ENCODE data around the gene TRIM34.
"Not testable (repeated sequence)": the region's sequence is repeated elsewhere in the genome, so short reads cannot be mapped to it uniquely, and the experiment has no call there.

The TRIM34 gene

GRCh38 chr11:5620651-5621521, 3.9 kb upstream of the TRIM34 start:
- no peak for DNase-seq (ENCODE audit: low read depth)

- DNase-seq (ENCODE audit: low read depth), result no peak
Observed at GRCh38 chr11:5621580-5621979, 3.2 kb upstream of the TRIM34 start.

GRCh38 chr11:5622802-5623201, 2.0 kb upstream of the TRIM34 start:
- DNase-seq (ENCODE audit: low read depth), result no peak

GRCh38 chr11:5625281-5625680, 480 bp downstream of the TRIM34 start:
- DNase-seq (ENCODE audit: low read depth), result no peak

GRCh38 chr11:5626196-5626595, 1.4 kb downstream of the TRIM34 start:
- no peak for DNase-seq (ENCODE audit: low read depth)

- no peak for DNase-seq (ENCODE audit: low read depth)
Observed at GRCh38 chr11:5631417-5631816, 6.6 kb downstream of the TRIM34 start.

- DNase-seq (ENCODE audit: low read depth), result no peak
Observed at GRCh38 chr11:5631969-5632635, 7.3 kb downstream of the TRIM34 start.

- no peak for DNase-seq (ENCODE audit: low read depth)
Observed at GRCh38 chr11:5639953-5640352, 15.2 kb downstream of the TRIM34 start.

GRCh38 chr11:5643585-5643984, 18.8 kb downstream of the TRIM34 start:
- no peak for DNase-seq (ENCODE audit: low read depth)

- DNase-seq (ENCODE audit: low read depth), result no peak
Observed at GRCh38 chr11:5646139-5646538, 21.3 kb downstream of the TRIM34 start.

GRCh38 chr11:5655474-5655873, 30.7 kb downstream of the TRIM34 start:
- DNase-seq (ENCODE audit: low read depth), result no peak

- DNase-seq (ENCODE audit: low read depth), result not testable (repeated sequence)
Observed at GRCh38 chr11:5656956-5657355, 32.2 kb downstream of the TRIM34 start.

GRCh38 chr11:5658318-5658717, 33.5 kb downstream of the TRIM34 start:
- DNase-seq (ENCODE audit: low read depth), result no peak

- no peak for DNase-seq (ENCODE audit: low read depth)
Observed at GRCh38 chr11:5663511-5663910, 38.7 kb downstream of the TRIM34 start.

- no peak for DNase-seq (ENCODE audit: low read depth)
Observed at GRCh38 chr11:5665051-5665570, 40.3 kb downstream of the TRIM34 start.

- no peak for DNase-seq (ENCODE audit: low read depth)
Observed at GRCh38 chr11:5665746-5666401, 41.1 kb downstream of the TRIM34 start.

- DNase-seq (ENCODE audit: low read depth), result no peak
Observed at GRCh38 chr11:5666402-5666793, 41.6 kb downstream of the TRIM34 start.

- DNase-seq (ENCODE audit: low read depth), result no peak
Observed at GRCh38 chr11:5671831-5672230, 47.0 kb downstream of the TRIM34 start.

- DNase-seq (ENCODE audit: low read depth), result no peak
Observed at GRCh38 chr11:5674391-5674790, 49.6 kb downstream of the TRIM34 start.

GRCh38 chr11:5679811-5680210, 55.0 kb downstream of the TRIM34 start:
- no peak for DNase-seq (ENCODE audit: low read depth)

- not testable (repeated sequence) for DNase-seq (ENCODE audit: low read depth)
Observed at GRCh38 chr11:5682890-5683441, 58.2 kb downstream of the TRIM34 start.

- not testable (repeated sequence) for DNase-seq (ENCODE audit: low read depth)
Observed at GRCh38 chr11:5683620-5684019, 58.8 kb downstream of the TRIM34 start.

All from stimulated activated CD8-positive, alpha-beta memory T cell treated with anti-CD3 and anti-CD28 coated beads, Interleukin-7, amount 100 ng/mL, for 24 hours (primary cell).